DOHH2 (cell line): ENCODE measurements around the gene SPATA17.

ENCODE experiments used
- H3F3A ChIP-seq: fragments of 200-600 bp; sonication (generic), shearing (Covaris generic); 2 replicates; pipeline ENCODE4 v1.6.0; 2016; ENCODE audit warnings: antibody characterized with exemption, mild to moderate bottlenecking; ENCODE audit not compliant: control insufficient read depth, insufficient read depth
- H3K27ac ChIP-seq: fragments of 200-600 bp; sonication (generic); 2 replicates; pipeline ENCODE4 v1.5.1; 2014; ENCODE audit warnings: low read depth, mild to moderate bottlenecking, low read length, moderate library complexity
- H3K27me3 ChIP-seq: fragments of 200-600 bp; sonication (generic); 2 replicates; pipeline ENCODE4 v1.6.1; 2014; ENCODE audit warnings: mild to moderate bottlenecking, low read length, mixed read lengths; ENCODE audit not compliant: control insufficient read depth
- H3K36me3 ChIP-seq: fragments of 200-600 bp; sonication (generic); 2 replicates; pipeline ENCODE4 v1.6.1; 2014; ENCODE audit warnings: mild to moderate bottlenecking, low read length, moderate library complexity, mixed read lengths; ENCODE audit not compliant: control insufficient read depth
- H3K4me1 ChIP-seq: fragments of 200-600 bp; sonication (generic); 2 replicates; pipeline ENCODE4 v1.6.1; 2014; ENCODE audit warnings: mild to moderate bottlenecking, low read length, mixed read lengths; ENCODE audit not compliant: control insufficient read depth
- H3K4me2 ChIP-seq: fragments of 200-600 bp; sonication (generic); 2 replicates; pipeline ENCODE4 v1.6.0; 2014; ENCODE audit warnings: mild to moderate bottlenecking, low read length, moderate library complexity
- H3K4me3 ChIP-seq: fragments of 200-600 bp; sonication (generic); 2 replicates; pipeline ENCODE4 v1.5.1; 2014; ENCODE audit warnings: mild to moderate bottlenecking, low read length, mixed read lengths
- H3K79me2 ChIP-seq: fragments of 200-600 bp; sonication (generic); 2 replicates; pipeline ENCODE4 v1.6.1; 2014; ENCODE audit warnings: mild to moderate bottlenecking, low read length, mixed read lengths; ENCODE audit not compliant: control insufficient read depth
- H3K9me2 ChIP-seq: fragments of 200-600 bp; sonication (generic); replicated peaks from 2 replicates; pipeline ENCODE4 v1.6.1; 2014; ENCODE audit warnings: mild to moderate bottlenecking, low read length, mixed read lengths; ENCODE audit not compliant: control insufficient read depth
- H3K9me3 ChIP-seq: fragments of 200-600 bp; sonication (generic); 2 replicates; pipeline ENCODE4 v1.6.1; 2014; ENCODE audit warnings: antibody characterized with exemption, low read length, mixed read lengths; ENCODE audit not compliant: control insufficient read depth, insufficient read depth
- H4K20me1 ChIP-seq: fragments of 200-600 bp; sonication (generic); 2 replicates; pipeline ENCODE4 v1.6.0; 2014; ENCODE audit warnings: low read depth, mild to moderate bottlenecking, antibody characterized with exemption, low read length, moderate library complexity; ENCODE audit not compliant: control insufficient read depth, insufficient read depth
- EZH2phosphoT487 ChIP-seq: fragments of 200-600 bp; sonication (generic); IDR thresholded peaks from 2 replicates; pipeline ENCODE4 v1.6.1; 2017; ENCODE audit warnings: borderline replicate concordance, mild to moderate bottlenecking, antibody characterized with exemption, low read length, moderate library complexity, mixed read lengths
- TF ChIP-seq, protein P1 (sequence below): fragments of 200-600 bp; sonication (generic); IDR thresholded peaks from one replicate; pipeline ENCODE4 v1.5.1; 2014; ENCODE audit warnings: antibody characterized with exemption, mild to moderate bottlenecking, low read depth, low read length; ENCODE audit not compliant: poor library complexity, severe bottlenecking

Gene SPATA17

DNA sequence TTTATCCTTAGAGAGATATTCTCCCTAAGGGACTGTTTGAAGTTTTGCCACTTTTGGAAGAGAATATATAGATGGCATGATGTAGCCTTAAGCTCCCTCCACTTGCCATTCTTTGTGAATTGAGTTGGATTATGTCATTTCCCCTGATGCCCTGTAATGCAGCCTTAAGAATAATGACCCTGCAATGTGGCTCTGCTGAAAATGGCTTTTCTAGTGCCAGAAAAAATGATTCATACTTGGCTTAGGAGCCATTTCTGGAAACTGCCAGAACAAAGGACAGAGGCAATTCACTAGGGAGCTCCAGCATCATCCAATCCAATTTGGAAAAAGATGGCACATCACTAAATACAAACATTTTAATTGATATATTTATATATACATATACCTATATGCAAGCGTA lies 265.3 kb downstream of the SPATA17 start:
- Histone ChIP-seq H3K4me1 (no peaks in the 10 kb centered on the region), H3K36me3 (no peaks in the 10 kb centered on the region), H3K79me2 (no peaks in the 10 kb centered on the region), H3K27ac (no peak overlapping the region), H3K4me3 (no peak overlapping the region), H3K9me2 (no peaks in the 10 kb centered on the region), H3K4me2 (no peak overlapping the region), H4K20me1 (no peaks in the 10 kb centered on the region), H3K27me3 (no peaks in the 10 kb centered on the region), H3K9me3 (no peaks in the 10 kb centered on the region), H3F3A (no peaks in the 10 kb centered on the region)
- TF ChIP-seq, protein P1, sequence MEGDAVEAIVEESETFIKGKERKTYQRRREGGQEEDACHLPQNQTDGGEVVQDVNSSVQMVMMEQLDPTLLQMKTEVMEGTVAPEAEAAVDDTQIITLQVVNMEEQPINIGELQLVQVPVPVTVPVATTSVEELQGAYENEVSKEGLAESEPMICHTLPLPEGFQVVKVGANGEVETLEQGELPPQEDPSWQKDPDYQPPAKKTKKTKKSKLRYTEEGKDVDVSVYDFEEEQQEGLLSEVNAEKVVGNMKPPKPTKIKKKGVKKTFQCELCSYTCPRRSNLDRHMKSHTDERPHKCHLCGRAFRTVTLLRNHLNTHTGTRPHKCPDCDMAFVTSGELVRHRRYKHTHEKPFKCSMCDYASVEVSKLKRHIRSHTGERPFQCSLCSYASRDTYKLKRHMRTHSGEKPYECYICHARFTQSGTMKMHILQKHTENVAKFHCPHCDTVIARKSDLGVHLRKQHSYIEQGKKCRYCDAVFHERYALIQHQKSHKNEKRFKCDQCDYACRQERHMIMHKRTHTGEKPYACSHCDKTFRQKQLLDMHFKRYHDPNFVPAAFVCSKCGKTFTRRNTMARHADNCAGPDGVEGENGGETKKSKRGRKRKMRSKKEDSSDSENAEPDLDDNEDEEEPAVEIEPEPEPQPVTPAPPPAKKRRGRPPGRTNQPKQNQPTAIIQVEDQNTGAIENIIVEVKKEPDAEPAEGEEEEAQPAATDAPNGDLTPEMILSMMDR = no peak
- no peak for TF ChIP-seq EZH2phosphoT487

DNA sequence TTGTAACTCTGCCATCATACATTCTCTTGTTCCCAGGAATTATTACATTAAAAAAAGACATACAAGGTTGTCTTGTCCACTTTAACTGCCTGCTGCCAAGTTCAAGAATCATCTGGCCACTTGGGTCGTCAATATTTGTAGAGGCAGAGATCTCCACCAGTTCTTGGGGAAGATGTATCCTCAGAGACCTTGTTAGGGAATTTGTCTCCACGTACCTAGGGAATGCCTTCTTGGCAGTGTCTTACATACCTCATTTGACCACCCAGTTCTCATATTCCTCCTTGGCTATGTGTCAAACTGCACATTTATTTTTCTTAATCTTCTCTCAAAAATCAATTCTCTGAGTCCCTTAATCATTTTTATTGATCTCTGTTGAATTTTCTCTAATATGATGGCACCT lies 266.0 kb downstream of the SPATA17 start:
- H3K27ac ChIP-seq = no peak overlapping the region
- H3K4me1 ChIP-seq = no peaks in the 10 kb centered on the region
- no peaks in the 10 kb centered on the region for H4K20me1 ChIP-seq
- H3K9me3 ChIP-seq = no peaks in the 10 kb centered on the region
- no peaks in the 10 kb centered on the region for H3K36me3 ChIP-seq
- no peak overlapping the region for H3K4me3 ChIP-seq
- no peaks in the 10 kb centered on the region for H3K79me2 ChIP-seq
- H3K27me3 ChIP-seq = no peaks in the 10 kb centered on the region
- H3F3A ChIP-seq = no peaks in the 10 kb centered on the region
- H3K9me2 ChIP-seq = no peaks in the 10 kb centered on the region
- no peak overlapping the region for H3K4me2 ChIP-seq
- no peak for TF ChIP-seq EZH2phosphoT487
- TF ChIP-seq, protein P1 = no peak

DNA sequence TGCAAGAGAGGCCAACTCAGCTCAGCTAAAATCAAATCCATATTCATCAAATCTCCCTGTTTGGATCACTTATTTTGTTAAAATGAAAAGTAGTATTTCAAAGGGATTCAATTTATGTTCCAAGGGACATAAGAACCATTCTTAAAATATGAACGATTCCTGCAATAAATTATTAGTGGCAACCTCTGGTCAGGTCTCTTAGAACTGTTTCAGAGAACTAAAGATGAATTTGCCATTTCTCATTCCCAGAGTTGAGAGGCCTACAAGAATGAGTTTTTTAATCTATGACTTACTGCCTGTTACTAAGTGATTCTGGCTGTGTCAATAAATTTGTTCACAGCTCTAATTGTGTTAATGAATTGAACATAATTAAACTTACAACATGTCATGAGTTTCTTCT lies 268.5 kb downstream of the SPATA17 start:
- H3K27me3 ChIP-seq = no peaks in the 10 kb centered on the region
- H3K36me3 ChIP-seq = no peaks in the 10 kb centered on the region
- H3F3A ChIP-seq = no peaks in the 10 kb centered on the region
- H3K9me3 ChIP-seq = no peaks in the 10 kb centered on the region
- H4K20me1 ChIP-seq = no peaks in the 10 kb centered on the region
- no peaks in the 10 kb centered on the region for H3K4me1 ChIP-seq
- no peak for TF ChIP-seq EZH2phosphoT487
- TF ChIP-seq, protein P1 = no peak
- no peak overlapping the region for H3K4me3 ChIP-seq
- H3K79me2 ChIP-seq = no peaks in the 10 kb centered on the region
- H3K9me2 ChIP-seq = no peaks in the 10 kb centered on the region
- H3K27ac ChIP-seq = no peak overlapping the region
- H3K4me2 ChIP-seq = no peak overlapping the region

DNA sequence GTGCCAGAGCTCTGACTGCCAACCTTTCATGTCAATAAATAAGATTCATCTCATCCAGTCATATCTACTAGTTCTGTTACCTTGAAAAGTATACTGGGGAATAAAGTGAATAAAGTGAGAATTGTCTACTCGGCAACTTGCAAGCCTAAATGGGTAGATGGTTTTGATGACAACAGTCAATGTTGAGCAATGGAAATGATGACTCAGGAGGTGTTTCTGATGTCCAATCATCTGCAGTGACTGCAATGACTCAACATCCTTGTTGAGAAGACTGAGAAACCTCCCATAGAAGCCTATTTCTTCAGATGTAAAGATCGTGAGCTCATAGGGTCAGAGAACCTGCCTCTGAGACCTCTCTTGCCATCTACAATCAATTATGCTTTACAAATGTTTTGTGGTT lies 276.4 kb downstream of the SPATA17 start:
- no peaks in the 10 kb centered on the region for H3K4me1 ChIP-seq
- TF ChIP-seq EZH2phosphoT487 = no peak
- H3K4me3 ChIP-seq = no peak overlapping the region
- H3K27me3 ChIP-seq = no peaks in the 10 kb centered on the region
- H3K79me2 ChIP-seq = no peaks in the 10 kb centered on the region
- no peaks in the 10 kb centered on the region for H3K36me3 ChIP-seq
- no peaks in the 10 kb centered on the region for H3F3A ChIP-seq
- H3K27ac ChIP-seq = no peak overlapping the region
- H3K9me2 ChIP-seq = no peaks in the 10 kb centered on the region
- no peak overlapping the region for H3K4me2 ChIP-seq
- H3K9me3 ChIP-seq = no peaks in the 10 kb centered on the region
- no peaks in the 10 kb centered on the region for H4K20me1 ChIP-seq
